OCI-LY7 (cell line): ENCODE data around the gene F2RL3. TPM values are rescaled to one million over a fixed set of nuclear protein-coding genes. Genes with fewer than 3 reads are reported as not detected.
A peak's percentile ranks its signal among the peaks of the same experiment; 100 is the strongest.

Experiments
- BruUV-seq: library from RNA; stranded (reverse); fragments of 400-500 nt; replicated peaks from 2 replicates; lab custom pipeline; 2021; lab: Mats Ljungman, UMichigan
- CTCF ChIA-PET: fragments of 300-600 bp; sonication (Branson Sonifier 250); formaldehyde crosslinking; loops from one replicate; lab custom pipeline; 2022; ENCODE audit warnings: antibody characterized with exemption; ENCODE audit not compliant: unreplicated experiment; lab: Charles Lee
- POLR2A ChIA-PET: fragments of 300-600 bp; sonication (Branson Sonifier 250); formaldehyde crosslinking; loops from one replicate; lab custom pipeline; 2022; ENCODE audit warnings: antibody characterized with exemption; lab: Charles Lee
- DNase-seq: peaks from one replicate; pipeline ENCODE4 v3.0.0-alpha.2; 2015; ENCODE audit warnings: low spot score
- H2AFZ ChIP-seq: fragments of 200-600 bp; sonication (generic), shearing (Covaris generic); 2 replicates; pipeline ENCODE4 v1.6.1; 2014; ENCODE audit warnings: mild to moderate bottlenecking, antibody characterized with exemption, low read length, moderate library complexity
- H3K27ac ChIP-seq: fragments of 200-600 bp; sonication (generic); 2 replicates; pipeline ENCODE4 v1.5.1; 2014; ENCODE audit warnings: mixed run types, low read depth, mild to moderate bottlenecking, moderate library complexity, low read length, inconsistent platforms; ENCODE audit not compliant: poor library complexity, severe bottlenecking
- H3K36me3 ChIP-seq: fragments of 200-600 bp; sonication (generic); 2 replicates; pipeline ENCODE4 v1.6.1; 2014; ENCODE audit warnings: mild to moderate bottlenecking, antibody characterized with exemption, low read length, moderate library complexity, mixed read lengths; ENCODE audit not compliant: insufficient read depth
- H3K4me1 ChIP-seq: fragments of 200-600 bp; sonication (generic); 2 replicates; pipeline ENCODE4 v1.5.1; 2014; ENCODE audit warnings: mild to moderate bottlenecking, low read length; ENCODE audit not compliant: insufficient read depth, poor library complexity, severe bottlenecking
- H3K4me2 ChIP-seq: fragments of 200-600 bp; sonication (generic); 2 replicates; pipeline ENCODE4 v1.6.1; 2014; ENCODE audit warnings: mild to moderate bottlenecking, low read length
- H3K4me3 ChIP-seq: fragments of 200-600 bp; sonication (generic); 2 replicates; pipeline ENCODE4 v1.5.1; 2014; ENCODE audit warnings: mild to moderate bottlenecking, low read depth, low read length; ENCODE audit not compliant: poor library complexity, severe bottlenecking
- H3K79me2 ChIP-seq: fragments of 200-600 bp; sonication (generic); 2 replicates; pipeline ENCODE4 v1.6.1; 2016; ENCODE audit warnings: low read depth, mild to moderate bottlenecking, low read length, moderate library complexity, mixed read lengths; ENCODE audit not compliant: insufficient read depth
- H3K9me2 ChIP-seq: fragments of 200-600 bp; sonication (generic); 2 replicates; pipeline ENCODE4 v1.6.1; 2016; ENCODE audit warnings: mild to moderate bottlenecking, low read length, mixed read lengths; ENCODE audit not compliant: insufficient read depth
- H3K9me3 ChIP-seq: fragments of 200-600 bp; sonication (generic); 2 replicates; pipeline ENCODE4 v1.6.1; 2014; ENCODE audit warnings: mild to moderate bottlenecking, mixed run types, low read length, mixed read lengths
- H4K20me1 ChIP-seq: fragments of 200-600 bp; sonication (generic); 2 replicates; pipeline ENCODE4 v1.6.1; 2014; ENCODE audit warnings: mild to moderate bottlenecking, antibody characterized with exemption, low read length, moderate library complexity, mixed read lengths; ENCODE audit not compliant: insufficient read depth
- CTCF ChIP-seq: fragments of 200-600 bp; sonication (generic); conservative IDR thresholded peaks from 2 replicates; pipeline ENCODE4 v1.5.1; 2014; ENCODE audit warnings: mild to moderate bottlenecking, antibody characterized with exemption, low read length, moderate library complexity, mixed read lengths
- EZH2phosphoT487 ChIP-seq: fragments of 200-600 bp; sonication (generic); IDR thresholded peaks from 2 replicates; pipeline ENCODE4 v1.6.1; 2018; ENCODE audit warnings: low read depth, borderline replicate concordance, mild to moderate bottlenecking, mixed run types, antibody characterized with exemption, low read length, moderate library complexity, mixed read lengths
- intact Hi-C: fragments of 100-400 bp; cut with micrococcal nuclease; formaldehyde crosslinking; loops from one replicate; pipeline ENCODE4 v1.10.0; 2022; ENCODE audit not compliant: unreplicated experiment
- total RNA-seq, 2 experiments: library from RNA; depleted of rRNA in 1 of 2; stranded (reverse); fragments of >200 nt in 1 of 2; shearing (Covaris generic) in 1 of 2; gene quantifications; 2 replicates each; pipeline ENCODE4 v1.2.3, GENCODE V29; 2014 to 2022

F2RL3 gene
- total RNA-seq, 2 experiments from 2014 or later, result 0.10 TPM; not detected in 1

- H3K4me2 ChIP-seq, result no peak overlapping the region
- no peak overlapping the region for H3K4me3 ChIP-seq
- peaks cover 17% of the 10 kb centered on the region for H3K36me3 ChIP-seq
- no peaks in the 10 kb centered on the region for H3K9me2 ChIP-seq
- no peak for TF ChIP-seq EZH2phosphoT487
- no peak for TF ChIP-seq CTCF
- H3K27ac ChIP-seq, result no peak overlapping the region
- CTCF ChIA-PET, result no interaction called here
- no peak overlapping the region for H2AFZ ChIP-seq
- DNase-seq, result no peak
- no peaks in the 10 kb centered on the region for H3K9me3 ChIP-seq
- H3K4me1 ChIP-seq, result peaks cover 5% of the 10 kb centered on the region
- intact Hi-C loops, result no loop called here
- POLR2A ChIA-PET, result no interaction called here
- H4K20me1 ChIP-seq, result no peaks in the 10 kb centered on the region
- H3K79me2 ChIP-seq, result no peaks in the 10 kb centered on the region
- BruUV-seq, result no TSS peak
Measured at GRCh38 chr19:16861011-16861410, 27.8 kb upstream of the F2RL3 start.

- intact Hi-C loops, result no loop called here
- Histone ChIP-seq H3K4me2 (no peak overlapping the region), H3K4me3 (no peak overlapping the region), H4K20me1 (no peaks in the 10 kb centered on the region), H3K9me3 (no peaks in the 10 kb centered on the region), H3K36me3 (peaks cover 23% of the 10 kb centered on the region), H3K27ac (no peak overlapping the region), H3K4me1 (peaks cover 5% of the 10 kb centered on the region), H2AFZ (no peak overlapping the region), H3K9me2 (no peaks in the 10 kb centered on the region), H3K79me2 (no peaks in the 10 kb centered on the region)
- ChIA-PET POLR2A (no interaction called here), CTCF (no interaction called here)
- no TSS peak for BruUV-seq
- no peak for DNase-seq
- TF ChIP-seq EZH2phosphoT487 (no peak), CTCF (no peak)
Measured at GRCh38 chr19:16861834-16862233, 27.0 kb upstream of the F2RL3 start.

GRCh38 chr19:16862826-16863415 lies 25.9 kb upstream of the F2RL3 start:
- Histone ChIP-seq H3K4me2 (no peak overlapping the region), H3K4me1 (peaks cover 5% of the 10 kb centered on the region), H3K36me3 (peaks cover 25% of the 10 kb centered on the region), H3K4me3 (no peak overlapping the region), H3K9me3 (no peaks in the 10 kb centered on the region), H2AFZ (no peak overlapping the region), H3K27ac (no peak overlapping the region), H4K20me1 (no peaks in the 10 kb centered on the region), H3K9me2 (no peaks in the 10 kb centered on the region), H3K79me2 (no peaks in the 10 kb centered on the region)
- ChIA-PET CTCF (no interaction called here), POLR2A (interaction anchor here (0.5 kb wide), 1 partner anchor 20 kb away, joined by 4 read pairs; no protein-coding TSS in a partner anchor)
- TF ChIP-seq CTCF, result no peak
- no peak for TF ChIP-seq EZH2phosphoT487
- intact Hi-C loops, result no loop called here
- DNase-seq, result no peak
- TSS peak; percentile 81 for BruUV-seq
